ENCODE results near the gene SSNA1. TPM values are rescaled to one million over a fixed set of nuclear protein-coding genes. Genes with fewer than 3 reads are reported as not detected.

The SSNA1 gene
- total RNA-seq, 2 experiments from 2014 or later = 80.2 to 91.3 TPM

DNA sequence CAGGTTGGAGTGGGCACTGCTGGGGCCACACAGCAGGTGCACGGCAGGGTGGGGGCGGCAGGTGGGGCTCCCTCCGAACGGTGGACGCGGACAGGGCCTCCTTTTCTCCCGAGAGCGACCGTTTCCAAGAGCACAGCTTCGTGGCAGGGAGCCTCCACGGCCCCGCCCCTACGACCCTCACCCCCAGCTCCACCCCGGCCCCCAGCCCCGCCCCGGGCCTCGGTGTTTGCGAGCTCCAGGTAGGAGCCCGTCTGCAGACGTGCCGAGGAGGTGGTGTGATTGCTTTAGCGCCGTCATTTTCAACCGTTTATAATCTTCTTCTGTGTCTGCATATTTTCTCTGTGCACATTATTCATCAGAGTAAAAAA lies 40.7 kb upstream of the SSNA1 start:
- Mint-ChIP-seq H3K27me3 (no peaks in the 10 kb centered on the region), H3K4me1 (no peaks in the 10 kb centered on the region), H3K27ac (no peak overlapping the region), H3K36me3 (no peaks in the 10 kb centered on the region), H3K4me3 (no peak overlapping the region), H3K9me3 (ENCODE audit: low read depth) (no peaks in the 10 kb centered on the region)
- ATAC-seq (no peak), DNase-seq (no peak)
- CTCF ChIA-PET = no interaction called here

DNA sequence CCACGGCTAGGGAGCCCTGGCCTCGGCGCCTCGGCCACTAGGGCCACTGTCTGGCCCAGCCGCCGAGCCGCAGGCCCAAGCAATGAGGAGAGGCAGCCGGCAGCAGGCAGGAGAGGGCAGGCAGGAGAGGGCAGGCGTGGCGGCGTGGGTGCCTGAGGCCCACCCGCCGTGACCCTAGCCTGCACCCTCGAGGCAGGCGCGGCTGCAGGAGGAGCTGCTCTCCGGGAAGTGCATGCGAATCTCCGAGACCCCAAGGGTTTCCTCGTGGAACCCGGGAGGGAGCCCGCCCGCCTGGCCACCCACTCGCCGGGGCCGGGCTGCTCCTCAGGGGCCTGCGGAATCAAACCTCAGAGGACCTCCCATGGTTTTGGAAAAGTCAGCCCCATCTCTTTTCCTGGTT lies 40.2 kb upstream of the SSNA1 start:
- H3K27me3 Mint-ChIP-seq = no peaks in the 10 kb centered on the region
- H3K27ac Mint-ChIP-seq = no peak overlapping the region
- no peaks in the 10 kb centered on the region for H3K9me3 Mint-ChIP-seq (ENCODE audit: low read depth)
- H3K4me3 Mint-ChIP-seq = no peak overlapping the region
- no peaks in the 10 kb centered on the region for H3K36me3 Mint-ChIP-seq
- CTCF ChIA-PET = no interaction called here
- DNase-seq (no peak), ATAC-seq (no peak)
- no peaks in the 10 kb centered on the region for H3K4me1 Mint-ChIP-seq

DNA sequence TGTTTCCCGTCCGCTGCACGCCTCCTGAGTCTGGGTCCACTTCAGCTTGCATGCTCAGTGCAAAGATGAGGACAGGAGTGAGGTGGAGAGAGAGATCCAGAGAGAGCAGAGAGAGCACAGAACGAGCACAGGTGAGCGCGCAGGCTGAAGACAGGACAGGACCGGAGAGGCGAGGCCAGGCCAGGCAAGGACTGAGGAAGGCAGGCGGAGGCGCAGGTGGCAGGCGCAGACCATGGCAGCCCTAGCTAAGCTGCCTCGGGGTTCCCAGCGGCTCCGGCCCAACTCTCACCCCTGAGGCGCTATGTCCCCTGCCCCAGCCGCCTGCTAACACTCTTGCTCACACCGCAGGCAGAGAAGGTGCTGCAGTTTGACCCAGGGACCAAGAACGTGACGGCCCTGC lies 39.8 kb upstream of the SSNA1 start:
- Mint-ChIP-seq H3K4me1 (no peaks in the 10 kb centered on the region), H3K27me3 (no peaks in the 10 kb centered on the region), H3K9me3 (ENCODE audit: low read depth) (no peaks in the 10 kb centered on the region), H3K27ac (no peak overlapping the region), H3K4me3 (no peak overlapping the region), H3K36me3 (no peaks in the 10 kb centered on the region)
- DNase-seq (no peak), ATAC-seq (no peak)
- CTCF ChIA-PET = no interaction called here

DNA sequence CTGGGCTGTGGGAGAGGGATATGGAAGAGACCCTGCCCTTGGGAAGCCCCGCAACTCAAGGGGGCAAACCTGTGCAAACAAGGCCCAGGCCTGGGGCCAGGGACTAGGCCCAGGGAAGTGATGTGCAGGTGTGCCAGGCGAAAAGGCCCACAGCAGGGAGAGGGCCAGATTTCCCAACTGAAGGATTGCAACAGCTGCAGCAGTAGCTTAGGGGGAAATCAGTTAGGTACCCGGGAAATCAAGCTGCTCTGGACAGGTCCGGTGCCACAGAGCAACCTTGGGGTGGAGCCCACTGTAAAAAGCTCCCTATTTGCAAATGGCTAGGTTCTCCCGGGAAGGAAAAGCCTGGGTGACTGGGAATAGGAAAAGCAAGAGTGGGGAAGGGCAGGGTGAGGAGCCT lies 39.1 kb upstream of the SSNA1 start:
- Mint-ChIP-seq H3K4me1 (no peaks in the 10 kb centered on the region), H3K4me3 (no peak overlapping the region), H3K27ac (no peak overlapping the region), H3K36me3 (no peaks in the 10 kb centered on the region), H3K27me3 (no peaks in the 10 kb centered on the region), H3K9me3 (ENCODE audit: low read depth) (no peaks in the 10 kb centered on the region)
- CTCF ChIA-PET = interaction anchor here (1.0 kb wide), 1 partner anchor 26 kb away, joined by 3 read pairs; no protein-coding TSS in a partner anchor
- no peak for ATAC-seq
- DNase-seq = no peak

DNA sequence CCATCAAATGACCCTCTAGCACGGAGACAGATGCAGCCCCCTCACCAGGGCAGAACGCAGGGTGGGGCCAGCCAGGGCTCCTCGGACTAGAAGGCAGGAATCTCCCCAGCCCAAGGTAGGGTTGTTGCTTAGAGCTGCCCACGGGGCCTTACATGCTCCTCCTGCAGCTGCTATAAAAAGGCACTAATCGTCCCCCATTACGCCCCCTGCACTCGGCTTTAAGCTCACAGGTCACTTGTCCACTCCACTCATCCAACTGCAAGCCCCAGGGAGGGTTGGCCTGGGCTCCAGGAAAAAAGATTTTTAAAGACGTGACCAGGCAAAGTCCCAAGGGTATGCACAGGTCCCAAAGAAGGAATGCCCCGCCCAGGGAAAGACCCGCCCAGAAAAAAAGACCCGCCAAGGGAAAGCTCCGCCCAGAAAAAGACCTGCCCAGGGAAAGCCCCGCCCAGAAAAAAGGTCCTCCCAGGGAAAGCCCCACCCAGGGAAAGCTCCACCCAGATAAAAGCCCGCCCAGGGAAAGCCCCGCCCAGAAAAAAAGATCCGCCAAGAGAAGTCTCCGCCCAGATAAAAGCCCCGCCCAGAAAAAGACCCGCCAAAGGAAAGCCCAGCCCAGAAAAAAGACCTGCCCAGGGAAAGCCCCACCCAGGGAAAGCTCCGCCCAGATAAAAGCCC lies 38.4 kb upstream of the SSNA1 start:
- no peak overlapping the region for H3K4me3 Mint-ChIP-seq
- peaks cover 4% of the 10 kb centered on the region for H3K27me3 Mint-ChIP-seq
- DNase-seq (peak; percentile 64), ATAC-seq (no peak)
- no peaks in the 10 kb centered on the region for H3K36me3 Mint-ChIP-seq
- CTCF ChIA-PET = interaction anchor here (0.8 to 1.0 kb wide), 2 partner anchors 26 to 87 kb away, joined by 3 read pairs; no protein-coding TSS in a partner anchor
- H3K4me1 Mint-ChIP-seq = no peaks in the 10 kb centered on the region
- no peak overlapping the region for H3K27ac Mint-ChIP-seq
- H3K9me3 Mint-ChIP-seq (ENCODE audit: low read depth) = no peaks in the 10 kb centered on the region

DNA sequence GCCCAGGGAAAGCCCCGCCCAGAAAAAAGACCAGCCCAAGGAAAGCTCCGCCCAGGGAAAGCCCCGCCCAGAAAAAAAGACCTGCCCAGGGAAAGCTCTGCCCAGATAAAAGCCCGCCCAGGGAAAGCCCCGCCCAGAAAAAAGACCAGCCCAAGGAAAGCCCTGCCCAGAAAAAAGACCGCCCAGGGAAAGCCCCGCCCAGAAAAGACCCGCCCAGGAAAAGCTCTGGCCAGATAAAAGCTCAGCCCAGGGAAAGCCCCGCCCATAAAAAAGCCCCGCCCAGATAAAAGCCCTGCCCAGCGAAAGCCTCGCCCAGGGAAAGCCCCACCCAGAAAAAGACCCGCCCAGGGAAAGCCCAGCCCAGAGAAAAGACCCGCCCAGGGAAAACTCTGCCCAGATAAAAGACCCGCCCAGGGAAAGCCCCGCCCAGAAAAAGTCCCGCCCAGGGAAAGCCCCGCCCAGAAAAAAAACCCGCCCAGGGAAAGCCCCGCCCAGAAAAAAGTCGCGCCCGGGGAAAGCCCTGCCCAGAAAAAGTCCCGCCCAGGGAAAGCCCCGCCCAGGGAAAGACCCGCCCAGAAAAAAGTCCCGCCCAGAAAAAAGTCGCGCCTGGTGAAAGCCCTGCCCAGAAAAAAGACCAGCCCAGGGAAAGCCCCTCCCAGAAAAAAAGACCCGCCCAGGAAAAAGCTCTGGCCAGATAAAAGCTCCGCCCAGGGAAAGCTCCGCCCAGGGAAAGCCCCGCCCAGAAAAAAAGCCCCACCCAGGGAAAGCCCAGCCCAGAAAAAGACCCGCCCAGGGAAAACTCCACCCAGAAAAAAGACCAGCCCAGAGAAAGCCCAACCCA lies 37.6 kb upstream of the SSNA1 start:
- Mint-ChIP-seq H3K27me3 (peaks cover 7% of the 10 kb centered on the region), H3K4me1 (no peaks in the 10 kb centered on the region), H3K36me3 (no peaks in the 10 kb centered on the region), H3K9me3 (ENCODE audit: low read depth) (no peaks in the 10 kb centered on the region), H3K27ac (no peak overlapping the region), H3K4me3 (no peak overlapping the region)
- ATAC-seq = peak; percentile 47
- CTCF ChIA-PET = interaction anchor here (0.7 to 0.8 kb wide), 3 partner anchors 24 to 86 kb away, joined by 3 read pairs; no protein-coding TSS in a partner anchor
- DNase-seq = peak; percentile 75

DNA sequence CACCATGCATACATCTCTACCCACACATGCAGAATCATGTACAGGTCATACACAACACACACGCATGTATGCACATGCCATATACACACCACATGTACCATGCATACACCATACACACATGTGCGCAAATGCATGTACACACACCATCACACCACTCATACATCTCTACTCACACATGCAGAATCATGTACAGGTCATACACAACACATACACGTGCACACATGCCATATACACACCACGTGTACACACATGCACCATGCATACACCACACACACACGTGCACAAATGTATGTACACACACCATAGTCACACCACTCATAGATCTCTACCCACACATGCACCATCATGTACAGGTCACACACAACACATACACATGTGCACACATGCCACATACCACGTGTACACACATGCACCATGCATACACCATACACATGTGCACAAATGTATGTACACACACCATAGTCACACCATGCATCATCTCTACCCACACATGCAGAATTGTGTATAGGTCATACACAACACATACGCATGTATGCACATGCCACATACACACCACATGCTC lies 35.6 kb upstream of the SSNA1 start:
- ATAC-seq (no peak), DNase-seq (no peak)
- H3K27me3 Mint-ChIP-seq = peaks cover 11% of the 10 kb centered on the region
- no peaks in the 10 kb centered on the region for H3K9me3 Mint-ChIP-seq (ENCODE audit: low read depth)
- H3K27ac Mint-ChIP-seq = no peak overlapping the region
- no peak overlapping the region for H3K4me3 Mint-ChIP-seq
- no peaks in the 10 kb centered on the region for H3K36me3 Mint-ChIP-seq
- CTCF ChIA-PET = no interaction called here
- H3K4me1 Mint-ChIP-seq = peaks cover 2% of the 10 kb centered on the region

DNA sequence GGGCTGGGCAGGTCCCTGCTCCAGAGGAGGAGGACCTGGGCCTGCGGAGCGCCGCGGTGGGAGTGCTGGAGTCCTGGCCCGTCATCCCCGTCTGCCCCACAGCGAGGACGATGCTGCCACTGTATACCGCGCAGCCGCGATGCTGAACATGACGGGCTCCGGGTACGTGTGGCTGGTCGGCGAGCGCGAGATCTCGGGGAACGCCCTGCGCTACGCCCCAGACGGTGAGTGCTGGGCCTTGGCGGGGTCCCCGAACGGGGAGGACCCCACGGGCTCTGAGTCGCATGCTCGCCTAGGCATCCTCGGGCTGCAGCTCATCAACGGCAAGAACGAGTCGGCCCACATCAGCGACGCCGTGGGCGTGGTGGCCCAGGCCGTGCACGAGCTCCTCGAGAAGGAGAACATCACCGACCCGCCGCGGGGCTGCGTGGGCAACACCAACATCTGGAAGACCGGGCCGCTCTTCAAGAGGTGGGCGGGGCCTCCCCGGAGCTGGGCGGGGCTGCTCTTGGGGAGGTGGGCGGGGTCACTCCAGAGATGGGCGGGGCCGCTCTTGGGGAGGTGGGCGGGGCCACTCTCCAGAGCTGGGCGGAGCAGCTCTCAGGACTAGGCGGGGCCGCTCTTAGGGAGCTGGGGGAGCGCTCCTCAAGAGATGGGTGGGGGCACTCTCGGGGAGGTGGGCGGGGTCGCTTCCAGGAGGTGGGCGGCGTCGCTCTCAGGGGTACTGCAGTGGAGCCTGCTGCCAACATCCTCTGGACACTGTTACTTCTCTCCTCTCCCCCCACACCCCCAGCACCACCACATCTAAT lies 31.7 kb upstream of the SSNA1 start:
- DNase-seq = peak; percentile 67
- ATAC-seq = peak; percentile 70
- Mint-ChIP-seq H3K27ac (no peak overlapping the region), H3K27me3 (peaks cover 38% of the 10 kb centered on the region), H3K9me3 (ENCODE audit: low read depth) (no peaks in the 10 kb centered on the region), H3K36me3 (no peaks in the 10 kb centered on the region), H3K4me3 (peak overlapping the region; percentile 49), H3K4me1 (peaks cover 13% of the 10 kb centered on the region)
- CTCF ChIA-PET = interaction anchor here (0.6 to 1.8 kb wide), 3 partner anchors 11 to 89 kb away, joined by 3 to 5 read pairs (median 5); partner anchors contain the start of gene SSNA1

DNA sequence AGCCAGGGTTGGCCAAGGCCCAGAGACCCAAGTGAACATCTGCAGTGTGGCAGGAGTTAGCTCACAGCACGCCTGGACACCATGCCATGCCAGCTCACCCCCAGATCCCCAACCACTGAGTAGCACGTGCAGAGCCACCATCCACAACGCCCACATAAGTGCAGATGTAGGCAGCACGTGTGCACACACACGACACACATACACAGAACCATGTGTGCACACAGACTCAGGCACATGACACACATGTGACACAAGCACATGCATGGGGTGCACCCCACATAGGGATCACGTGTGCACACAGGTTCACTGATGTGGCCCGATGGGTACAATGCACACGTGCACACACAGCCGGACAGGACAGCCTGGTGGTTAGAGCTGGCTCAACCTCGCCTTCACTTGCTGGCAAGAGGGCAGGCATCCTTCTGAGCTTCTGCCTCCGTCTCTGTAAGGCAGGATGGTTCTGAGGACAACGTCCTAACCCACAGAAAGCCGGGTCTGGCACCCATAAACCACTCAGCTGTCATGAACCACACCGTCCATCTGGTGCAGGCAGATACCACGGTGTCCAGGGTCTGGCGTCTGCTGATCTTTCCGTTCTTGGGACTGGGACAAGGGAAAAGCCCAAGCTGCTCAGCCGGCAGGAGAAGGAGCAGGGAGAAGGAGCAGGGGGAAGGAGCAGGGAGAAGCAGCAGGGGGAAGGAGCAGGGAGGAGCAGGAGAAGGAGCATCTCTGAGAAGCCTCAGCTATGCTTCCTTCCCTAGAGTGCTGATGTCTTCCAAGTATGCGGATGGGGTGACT lies 30.7 kb upstream of the SSNA1 start:
- H3K4me3 Mint-ChIP-seq = no peak overlapping the region
- peaks cover 41% of the 10 kb centered on the region for H3K27me3 Mint-ChIP-seq
- H3K36me3 Mint-ChIP-seq = no peaks in the 10 kb centered on the region
- DNase-seq (no peak), ATAC-seq (no peak)
- no peak overlapping the region for H3K27ac Mint-ChIP-seq
- CTCF ChIA-PET = interaction anchor here (0.6 to 1.8 kb wide), 4 partner anchors 12 to 111 kb away, joined by 3 to 5 read pairs (median 4); no protein-coding TSS in a partner anchor
- peaks cover 13% of the 10 kb centered on the region for H3K4me1 Mint-ChIP-seq
- no peaks in the 10 kb centered on the region for H3K9me3 Mint-ChIP-seq (ENCODE audit: low read depth)

DNA sequence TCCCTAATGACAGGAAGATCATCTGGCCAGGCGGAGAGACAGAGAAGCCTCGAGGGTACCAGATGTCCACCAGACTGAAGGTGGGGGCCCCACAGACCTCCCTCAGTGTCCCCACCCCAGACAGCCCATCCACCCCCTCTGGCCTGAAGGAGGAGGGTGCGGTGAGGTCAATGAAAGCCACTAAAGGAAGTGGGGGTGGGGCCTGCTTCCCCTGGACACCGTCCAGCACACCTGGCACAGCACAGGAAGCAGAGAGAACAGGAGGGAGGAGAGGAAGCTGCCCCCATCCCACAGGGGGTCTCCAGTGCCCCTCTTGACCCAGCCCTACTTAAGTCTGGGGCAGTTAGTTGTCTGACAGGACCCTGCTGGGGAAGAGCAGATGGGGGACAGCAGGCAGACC lies 29.9 kb upstream of the SSNA1 start:
- ATAC-seq = no peak
- no peak overlapping the region for H3K27ac Mint-ChIP-seq

DNA sequence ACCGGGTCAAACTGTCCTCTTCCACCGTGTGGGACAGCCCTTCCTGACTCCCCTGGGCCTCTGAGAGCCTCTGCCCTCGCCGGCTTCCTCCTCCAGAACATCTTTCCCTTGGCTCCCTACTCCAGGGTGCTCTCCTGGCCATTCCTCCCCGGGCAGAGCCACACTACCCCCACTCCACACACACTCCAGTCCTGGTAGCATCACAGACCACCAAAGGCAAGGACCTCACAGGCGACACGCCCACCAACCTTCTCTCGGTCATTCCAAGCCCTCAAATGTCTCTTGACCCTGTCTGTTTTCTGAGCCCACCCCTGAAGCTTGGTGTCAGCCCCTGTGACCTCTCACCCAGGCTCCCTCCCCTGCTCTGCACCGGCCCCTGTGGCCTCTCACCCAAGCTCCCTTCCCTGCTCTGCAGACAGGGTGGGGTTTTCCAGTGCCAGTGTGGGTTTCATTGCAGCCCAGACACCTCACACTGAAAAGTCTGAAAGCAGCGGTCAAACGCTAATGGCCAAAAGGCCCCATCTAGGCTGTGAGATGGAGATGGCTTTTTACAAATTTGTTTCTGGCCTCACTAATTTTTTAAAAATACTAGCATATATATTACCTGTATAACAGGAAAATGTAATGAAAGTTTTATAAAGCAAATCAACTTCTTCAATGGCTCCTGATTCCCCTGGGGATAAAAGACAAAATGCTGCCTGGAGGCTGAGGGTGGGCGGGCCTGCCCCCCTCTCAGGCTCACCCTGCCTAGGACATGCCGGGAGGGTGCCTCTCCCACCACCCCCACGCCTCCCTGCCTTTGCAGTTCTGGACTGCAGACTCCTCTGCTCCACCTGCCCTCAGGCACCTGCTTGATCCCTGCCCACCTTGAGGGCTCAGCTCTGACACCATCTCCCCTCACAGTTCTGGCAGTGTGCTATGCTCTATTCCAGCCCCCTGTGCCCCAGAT lies 29.1 kb upstream of the SSNA1 start:
- Mint-ChIP-seq H3K4me1 (peaks cover 13% of the 10 kb centered on the region), H3K4me3 (no peak overlapping the region), H3K9me3 (ENCODE audit: low read depth) (no peaks in the 10 kb centered on the region), H3K27me3 (peaks cover 44% of the 10 kb centered on the region), H3K27ac (no peak overlapping the region), H3K36me3 (no peaks in the 10 kb centered on the region)
- no peak for DNase-seq
- no peak for ATAC-seq
- CTCF ChIA-PET = interaction anchor here (1.2 to 1.8 kb wide), 2 partner anchors 17 to 113 kb away, joined by 3 to 5 read pairs; no protein-coding TSS in a partner anchor

More for the DNA sequence above, 29.9 kb upstream of the SSNA1 start:
- H3K36me3 Mint-ChIP-seq = no peaks in the 10 kb centered on the region
- CTCF ChIA-PET = interaction anchor here (1.2 to 1.8 kb wide), 2 partner anchors 18 to 112 kb away, joined by 3 to 5 read pairs; no protein-coding TSS in a partner anchor
- no peak for DNase-seq
- H3K27me3 Mint-ChIP-seq = peaks cover 44% of the 10 kb centered on the region
- peaks cover 13% of the 10 kb centered on the region for H3K4me1 Mint-ChIP-seq
- H3K4me3 Mint-ChIP-seq = no peak overlapping the region
- no peaks in the 10 kb centered on the region for H3K9me3 Mint-ChIP-seq (ENCODE audit: low read depth)

DNA sequence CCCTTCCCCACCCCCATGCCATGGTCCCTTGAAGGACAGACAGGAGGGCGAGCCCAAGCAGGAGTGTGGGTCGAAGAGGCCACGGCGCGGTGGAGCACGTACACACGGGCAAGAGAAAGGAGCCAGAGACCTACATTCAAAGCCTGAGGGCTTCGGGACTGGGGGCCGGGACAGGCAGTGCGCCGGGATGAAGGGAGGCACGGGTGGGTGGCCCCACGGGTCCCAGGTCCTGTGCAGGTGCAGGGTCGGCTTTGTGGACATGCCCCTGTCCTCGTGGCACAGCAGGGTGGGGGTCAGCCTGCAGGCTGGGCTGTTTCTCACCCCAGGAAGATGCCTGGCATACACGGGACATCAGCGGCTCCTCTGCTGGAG lies 28.4 kb upstream of the SSNA1 start:
- Mint-ChIP-seq H3K4me1 (peaks cover 13% of the 10 kb centered on the region), H3K4me3 (no peak overlapping the region), H3K9me3 (ENCODE audit: low read depth) (no peaks in the 10 kb centered on the region), H3K27ac (no peak overlapping the region), H3K27me3 (peaks cover 41% of the 10 kb centered on the region), H3K36me3 (no peaks in the 10 kb centered on the region)
- no peak for ATAC-seq
- DNase-seq = no peak
- CTCF ChIA-PET = no interaction called here

Data from activated CD8-positive, alpha-beta memory T cell treated with anti-CD3 and anti-CD28 coated beads, Interleukin-2, amount 10 ng/mL, durations not matched to agents 7 days and 5 days (primary cell).